ENCODE results near the gene ARHGDIB.

The ARHGDIB gene

DNA sequence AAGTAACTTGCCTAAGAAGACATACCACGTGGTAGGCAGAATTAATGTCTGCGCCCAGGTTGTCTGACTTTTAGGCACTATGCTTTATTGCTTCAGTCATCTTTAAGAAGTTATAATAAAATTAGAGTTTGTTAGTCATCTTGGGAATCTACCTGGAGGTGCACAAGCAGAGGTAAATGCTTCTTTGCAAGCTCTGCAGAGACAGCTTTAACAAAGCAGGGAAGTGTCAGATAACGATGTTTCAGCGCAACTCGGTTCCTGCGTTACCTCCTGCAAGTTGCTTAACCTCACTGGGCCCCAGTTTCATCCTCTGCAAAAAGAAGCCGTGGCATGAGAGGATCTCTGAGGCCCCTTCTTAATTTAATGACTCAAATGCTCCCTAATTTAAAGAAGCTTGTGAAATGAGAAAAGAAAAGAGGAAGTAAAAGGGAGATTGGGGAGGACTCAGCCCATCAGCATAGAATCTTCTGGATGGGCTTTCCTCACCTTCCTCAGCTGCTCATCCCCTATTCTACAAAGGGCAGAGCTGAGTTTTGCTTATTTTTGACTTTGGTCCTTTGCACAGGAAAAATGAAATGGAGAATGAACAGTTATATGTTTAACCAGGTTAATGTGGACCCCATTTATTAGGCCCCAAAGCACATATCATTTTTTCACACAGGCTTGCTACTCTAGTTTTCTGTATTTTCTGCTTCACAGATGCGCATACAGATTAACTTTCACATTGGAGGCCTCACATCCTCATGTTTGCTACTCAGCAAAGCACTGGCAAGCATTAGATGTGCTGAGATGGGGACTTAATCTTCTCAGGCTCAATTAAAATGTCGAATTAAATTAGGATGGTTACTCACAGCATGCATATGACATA is 5.1 kb downstream of the ARHGDIB start:
- no peak for DNase-seq (ENCODE audit: low spot score)

DNA sequence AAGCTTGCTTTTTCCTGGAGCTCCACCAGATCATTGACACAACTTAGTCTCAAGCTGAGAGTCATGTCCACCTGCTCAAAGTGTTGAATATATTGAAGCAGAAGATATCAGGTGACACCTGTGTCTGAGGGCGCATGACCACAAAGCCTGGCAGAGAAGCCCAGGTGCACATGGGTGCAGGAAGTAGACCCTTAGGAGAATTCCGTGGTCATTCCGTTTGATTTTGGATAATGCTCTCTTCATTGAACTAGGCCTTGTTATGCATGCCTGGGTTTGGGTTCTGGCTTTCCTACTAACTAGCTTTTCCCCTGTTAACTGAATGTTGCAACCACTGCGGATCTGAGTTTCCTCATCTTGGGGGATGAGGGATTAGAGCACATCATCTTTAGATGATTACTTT is 7.1 kb downstream of the ARHGDIB start:
- no peak for DNase-seq (ENCODE audit: low spot score)

DNA sequence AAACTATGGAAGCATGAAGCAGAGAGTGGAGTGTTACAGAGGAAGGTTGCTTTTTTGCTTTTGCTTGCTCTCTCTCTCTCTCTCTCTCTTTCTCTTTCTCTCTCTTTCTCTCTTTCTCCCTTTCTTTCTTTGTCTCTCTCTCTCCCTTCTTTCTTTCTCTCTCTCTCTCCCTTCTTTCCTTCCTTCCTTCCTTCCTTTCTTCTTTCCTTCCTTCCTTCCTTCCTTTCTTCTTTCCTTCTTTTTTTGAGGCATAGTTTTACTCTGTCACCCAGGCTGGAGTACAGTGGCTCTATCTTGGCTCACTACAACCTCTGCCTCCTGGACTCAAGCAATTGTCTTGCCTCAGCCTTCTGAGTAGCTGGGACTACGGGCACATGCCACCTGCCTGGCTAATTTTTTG is 7.6 kb downstream of the ARHGDIB start:
- DNase-seq (ENCODE audit: low spot score) = no peak

DNA sequence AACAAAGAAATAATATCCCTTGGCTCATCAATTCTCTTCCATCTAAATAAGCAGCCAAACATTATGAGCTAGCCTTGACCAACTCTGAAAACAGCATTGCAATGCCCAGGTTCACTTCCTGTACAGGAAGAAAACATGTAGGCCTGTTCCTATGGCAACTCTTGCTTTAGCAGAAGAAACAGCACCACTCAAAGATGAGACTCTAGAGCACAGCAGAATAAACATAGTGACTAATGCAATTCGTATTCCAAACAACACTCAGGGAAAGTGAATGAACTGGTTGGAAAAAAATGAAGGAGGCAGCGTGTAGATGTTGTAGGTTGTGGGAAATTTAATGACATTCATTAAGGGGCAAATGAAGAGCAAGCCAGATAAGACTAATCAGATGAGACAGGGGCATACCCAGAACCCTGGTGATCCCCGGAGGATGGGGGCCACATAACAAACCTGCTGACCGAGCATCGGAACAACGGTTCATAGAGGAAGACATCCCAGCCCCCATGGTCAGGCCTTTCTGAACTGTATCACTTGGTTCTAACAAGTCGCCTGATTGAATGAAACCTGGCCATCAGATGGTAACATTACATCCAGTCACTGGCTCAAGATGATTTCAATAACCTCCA is 9.0 kb downstream of the ARHGDIB start:
- no peak for DNase-seq (ENCODE audit: low spot score)

DNA sequence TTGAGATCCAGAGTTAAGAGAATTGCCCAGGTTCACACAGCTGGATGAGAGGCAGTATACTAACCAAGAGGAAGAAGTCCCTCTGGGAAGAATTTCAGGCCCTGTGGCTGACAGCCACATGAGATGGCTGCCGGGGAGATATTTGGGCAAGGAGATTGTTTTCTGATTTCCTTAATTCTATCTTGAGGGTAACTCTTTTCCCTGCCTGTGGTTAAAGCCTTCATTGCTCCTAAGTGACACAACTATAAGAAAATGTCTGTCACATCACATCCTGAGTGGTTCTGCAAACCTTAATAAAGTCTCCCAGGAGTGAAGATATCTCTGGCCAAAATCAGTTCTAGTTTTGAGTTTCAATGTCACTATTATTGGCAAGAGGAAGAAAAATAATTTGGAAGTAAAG is 9.6 kb downstream of the ARHGDIB start:
- no peak for DNase-seq (ENCODE audit: low spot score)

DNA sequence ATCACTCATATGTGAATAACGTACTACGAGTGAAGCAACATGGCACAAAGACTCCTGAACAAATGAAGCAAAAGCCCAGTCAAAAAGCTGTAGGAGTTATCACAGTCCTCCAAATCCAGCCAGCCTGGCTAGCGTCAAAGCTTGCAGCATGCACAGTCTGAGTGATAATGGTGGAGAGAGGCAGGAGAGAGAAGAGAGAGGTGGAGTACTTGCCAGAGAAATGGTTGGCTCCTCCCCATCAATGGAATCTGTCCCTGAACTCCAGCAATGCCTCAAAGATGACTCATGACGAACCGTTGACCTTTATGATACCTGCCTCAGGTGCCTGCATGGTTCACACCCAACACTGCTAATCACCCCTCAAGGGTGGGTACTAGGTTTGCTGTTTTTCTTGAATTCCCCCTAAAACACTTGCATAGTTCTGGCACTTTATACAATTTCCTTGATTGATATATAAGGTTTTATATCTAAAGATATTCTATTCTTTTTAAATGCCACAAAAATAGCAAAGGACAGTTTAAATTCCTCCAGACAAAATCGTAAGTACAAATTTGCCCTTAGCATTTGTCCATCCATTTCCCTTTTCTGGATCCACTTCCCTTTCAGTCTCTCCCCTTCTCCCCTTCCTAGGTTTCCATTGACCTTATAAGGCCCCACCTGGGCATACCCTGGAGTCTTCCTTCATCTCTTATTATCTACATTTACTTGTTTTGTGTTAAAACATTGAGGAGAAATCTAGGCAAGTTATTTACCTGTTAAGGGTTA is 10.2 kb downstream of the ARHGDIB start:
- no peak for DNase-seq (ENCODE audit: low spot score)

DNA sequence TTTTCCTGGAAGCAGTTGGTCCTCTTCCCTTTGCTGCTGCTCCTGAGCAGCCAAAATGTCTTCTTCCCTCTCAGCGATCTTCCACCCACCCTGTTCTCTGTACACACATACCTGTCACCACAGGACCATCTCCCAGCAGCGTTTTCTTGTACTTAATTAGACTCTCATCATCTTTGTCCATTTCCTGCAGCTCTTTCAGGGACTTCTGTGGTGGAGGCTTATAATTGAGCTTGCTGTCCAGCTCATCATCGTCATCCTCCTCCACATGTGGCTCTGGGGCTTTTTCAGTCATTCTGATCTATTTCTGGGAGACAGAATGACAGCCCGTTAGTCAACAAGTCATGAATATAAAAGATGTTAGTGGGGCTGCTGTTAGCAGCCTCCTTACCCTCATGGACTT is 11.0 kb downstream of the ARHGDIB start:
- DNase-seq (ENCODE audit: low spot score) = no peak

DNA sequence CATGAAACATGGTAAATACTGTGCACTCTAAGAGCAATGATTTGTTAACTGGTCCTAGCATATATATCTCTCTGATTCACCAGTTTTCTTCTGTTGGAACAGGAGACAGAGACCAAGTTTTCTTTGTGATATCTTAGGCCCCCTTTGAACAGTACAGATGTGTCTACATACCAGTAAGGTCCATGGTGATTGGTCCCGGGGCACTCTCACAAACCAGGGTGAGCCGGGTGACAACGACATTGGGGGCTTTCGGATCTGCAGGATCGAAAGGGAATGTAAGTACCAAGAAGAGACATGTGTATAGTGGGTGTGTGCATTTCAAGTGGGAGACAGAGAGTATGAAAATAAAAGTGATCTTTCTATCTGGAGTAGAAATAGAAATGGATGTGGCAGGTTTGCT is 11.8 kb downstream of the ARHGDIB start:
- DNase-seq (ENCODE audit: low spot score) = no peak

DNA sequence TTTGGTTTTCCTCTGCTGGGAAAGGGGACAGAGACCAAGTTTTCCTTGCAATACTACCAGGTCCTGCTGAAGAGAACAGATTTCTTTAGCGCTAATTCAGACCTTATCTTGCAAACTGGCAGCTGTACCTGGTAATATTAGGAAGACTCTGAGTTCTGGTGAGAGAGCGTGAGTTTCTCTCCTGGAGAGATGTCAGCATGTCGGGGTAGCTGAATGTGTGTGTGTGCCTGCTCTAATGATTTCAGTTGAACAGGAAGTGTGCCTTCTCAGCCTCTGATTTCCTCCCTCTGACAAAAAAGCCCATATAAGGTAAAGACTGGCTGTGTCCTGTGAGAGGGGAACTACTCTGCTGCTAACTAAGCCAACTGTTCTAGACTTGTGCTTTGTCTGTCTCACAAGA is 12.7 kb downstream of the ARHGDIB start:
- no peak for DNase-seq (ENCODE audit: low spot score)

DNA sequence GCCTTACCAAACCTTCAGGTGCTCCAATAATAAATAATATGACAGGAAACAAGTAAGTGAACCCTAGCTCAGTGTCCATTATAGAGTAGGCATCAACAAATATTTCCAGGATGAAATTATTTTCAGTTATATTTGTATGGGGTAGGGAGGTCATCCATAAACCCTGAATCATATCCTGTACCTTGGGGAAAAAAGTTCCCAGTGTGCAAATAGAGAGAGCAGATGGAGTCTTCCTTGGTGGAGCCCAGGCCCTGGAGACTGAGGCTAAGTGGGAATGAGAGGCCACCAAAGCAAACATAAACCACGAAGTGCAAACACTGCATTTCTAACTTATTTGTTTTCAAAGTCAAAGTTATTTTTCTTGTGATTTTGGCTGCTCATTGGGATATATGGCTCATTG is 14.5 kb downstream of the ARHGDIB start:
- DNase-seq (ENCODE audit: low spot score) = no peak

DNA sequence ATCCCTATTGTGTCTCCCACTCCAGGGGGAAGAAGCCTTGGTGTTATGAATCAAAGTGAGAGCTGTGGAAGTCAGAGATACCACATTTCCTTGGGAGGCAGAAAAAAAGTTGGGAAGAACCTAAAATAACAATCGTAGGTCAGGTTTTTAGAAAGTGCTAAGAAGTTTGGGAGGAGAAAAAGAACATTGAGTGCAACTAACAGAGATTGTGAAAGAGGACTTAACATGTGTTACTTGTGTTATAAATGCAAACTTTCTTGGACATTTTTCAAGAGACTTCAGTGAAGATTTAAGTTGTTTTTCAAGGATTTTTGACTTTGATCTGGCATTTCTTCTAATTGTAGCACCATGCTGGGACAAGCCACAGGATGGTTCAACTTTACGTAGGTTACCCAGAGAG is 15.2 kb downstream of the ARHGDIB start:
- DNase-seq (ENCODE audit: low spot score) = no peak

DNA sequence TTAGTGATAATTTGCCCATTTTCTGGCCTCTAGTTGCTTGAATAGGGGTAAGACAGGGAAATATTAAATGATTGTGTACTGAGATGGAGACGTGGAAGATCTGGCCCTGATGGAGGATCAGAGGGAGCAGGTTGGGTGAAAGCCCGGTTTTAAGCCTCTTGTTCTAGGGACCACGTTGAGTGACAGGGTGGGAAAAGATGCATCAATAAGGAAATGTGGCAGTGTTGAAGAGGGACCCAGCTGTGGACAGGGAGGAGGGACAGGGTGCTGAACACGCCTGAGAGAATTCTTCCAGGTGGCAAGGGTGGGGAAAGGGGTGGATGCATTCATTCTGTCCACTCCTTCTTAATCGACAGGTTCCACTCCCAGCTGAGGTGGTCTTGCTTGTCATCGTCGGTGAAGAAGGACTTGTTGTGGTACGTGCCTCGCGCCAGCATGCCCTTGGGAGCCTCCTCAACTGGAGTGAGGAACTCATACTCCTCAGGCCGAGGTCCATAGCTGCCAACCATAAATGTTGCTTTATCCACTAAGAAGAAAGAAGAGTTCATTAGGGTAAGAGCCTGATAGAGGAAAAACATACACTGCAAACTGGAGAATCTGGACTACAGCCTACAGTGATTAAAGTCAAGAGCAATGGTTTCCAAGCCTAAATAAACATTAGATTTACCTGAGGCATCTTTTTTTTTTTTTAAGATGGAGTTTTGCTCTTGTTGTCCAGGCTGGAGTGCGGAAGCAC is 19.0 kb downstream of the ARHGDIB start:
- DNase-seq (ENCODE audit: low spot score) = no peak

DNA sequence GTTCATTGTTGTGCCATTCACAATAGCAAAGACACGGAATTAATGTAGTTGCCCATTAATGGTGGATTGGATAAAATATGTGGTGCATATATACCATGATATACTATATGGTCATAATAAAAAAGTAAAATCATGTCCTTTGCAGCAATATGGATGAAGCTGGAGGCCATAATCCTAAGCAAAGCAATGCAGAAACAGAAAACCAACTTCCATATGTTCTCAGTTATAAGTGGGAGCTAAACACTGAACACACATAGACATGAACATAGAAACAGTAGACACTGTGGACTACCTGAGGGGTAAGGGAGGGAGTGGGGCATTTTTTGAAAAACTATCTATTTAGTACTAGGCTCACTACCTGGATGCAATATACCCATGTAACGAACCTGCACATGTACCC is 20.0 kb downstream of the ARHGDIB start:
- DNase-seq (ENCODE audit: low spot score) = no peak

DNA sequence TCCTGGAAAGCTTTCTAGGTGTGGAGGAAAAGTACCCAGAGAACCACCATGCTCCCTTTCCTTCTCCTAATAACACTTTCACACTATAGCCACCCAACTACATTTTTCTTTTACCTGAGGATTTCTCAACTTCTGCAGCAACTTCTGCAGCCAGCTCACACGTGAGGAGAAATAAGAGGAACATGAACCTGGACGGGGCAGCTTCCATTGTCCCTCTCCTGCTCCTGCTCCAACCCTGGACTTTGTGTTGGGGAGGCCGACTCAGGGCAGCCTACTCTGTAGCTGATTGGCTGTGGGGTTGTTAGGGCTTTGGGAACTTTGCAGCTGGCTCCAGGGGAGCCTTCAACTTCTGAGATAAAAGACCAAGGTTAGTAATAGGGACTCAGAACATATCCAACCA is 23.1 kb downstream of the ARHGDIB start, which contains the start of gene ERP27:
Gene ERP27 (minus strand): TSS at position 237 of the 400 bp plus-strand sequence. CDS start 29 bp downstream, at position 208.
- peak; percentile 8 for DNase-seq (ENCODE audit: low spot score)

DNA sequence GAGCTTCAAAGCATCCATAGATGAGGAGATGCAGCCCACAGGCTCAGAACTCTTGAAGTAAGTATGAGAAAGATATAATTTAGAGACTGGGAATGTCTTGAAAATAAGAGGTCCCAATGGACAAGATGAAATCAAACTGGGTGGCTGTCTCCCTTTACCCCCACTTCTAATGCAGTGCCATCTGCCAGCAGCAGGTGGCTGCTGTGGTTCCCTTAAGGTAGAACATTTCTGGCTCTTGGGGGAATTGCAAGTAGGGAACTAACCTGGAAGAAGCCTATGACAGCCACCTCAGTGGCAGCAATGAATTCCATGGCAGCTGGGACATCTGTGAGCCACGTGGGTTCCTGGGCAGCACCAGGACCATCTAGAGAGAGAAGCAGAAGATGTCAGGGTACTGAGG is 23.7 kb downstream of the ARHGDIB start:
- DNase-seq (ENCODE audit: low spot score) = no peak

DNA sequence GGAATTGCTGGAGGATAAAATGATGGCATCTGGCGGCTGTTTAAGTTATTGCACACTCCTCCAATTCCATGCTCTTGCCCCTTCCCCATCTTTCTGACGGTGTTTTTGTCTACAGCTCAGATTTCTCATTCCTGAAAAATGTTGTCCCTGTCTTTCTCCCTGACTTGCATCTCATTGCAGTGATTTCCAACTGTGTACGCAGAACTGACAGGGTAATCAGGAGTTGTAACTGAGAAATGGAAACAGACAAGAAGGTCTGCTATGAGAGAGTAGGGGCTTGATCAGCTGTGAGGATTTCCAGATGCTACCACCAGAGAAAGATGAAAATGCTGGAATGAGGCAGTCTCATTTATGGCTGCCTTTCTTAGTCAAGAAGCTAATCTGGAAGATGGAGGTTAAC is 24.4 kb downstream of the ARHGDIB start:
- no peak for DNase-seq (ENCODE audit: low spot score)

DNA sequence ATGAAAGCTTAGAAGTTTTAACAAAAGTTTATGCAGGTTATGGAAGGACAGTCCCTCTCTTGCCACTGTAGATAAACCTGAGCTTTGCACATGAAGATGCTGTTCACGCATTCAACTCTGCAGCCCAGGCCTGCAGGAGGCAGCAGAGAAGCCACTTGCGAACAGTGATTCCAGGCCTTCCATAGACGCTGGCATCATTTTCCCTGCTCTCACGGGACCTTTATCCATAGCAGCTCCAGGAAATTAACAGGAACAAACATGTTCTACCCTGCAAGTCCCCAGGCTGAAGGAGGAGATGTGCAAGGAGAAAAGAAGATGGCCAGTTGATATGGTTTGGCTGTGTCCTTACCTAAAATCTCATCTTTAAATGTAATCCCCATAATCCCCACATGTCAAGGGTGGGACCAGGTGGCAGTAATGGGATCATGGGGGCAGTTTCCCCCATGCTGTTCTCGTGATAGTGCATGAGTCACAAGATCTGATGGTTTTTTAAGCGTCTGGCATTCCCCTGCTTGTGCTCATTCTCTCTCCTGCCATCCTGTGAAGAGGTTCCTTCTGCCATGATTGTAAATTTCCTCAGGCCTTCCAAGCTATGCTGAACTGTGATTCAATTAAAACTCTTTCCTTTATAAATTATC is 25.1 kb downstream of the ARHGDIB start:
- no peak for DNase-seq (ENCODE audit: low spot score)

DNA sequence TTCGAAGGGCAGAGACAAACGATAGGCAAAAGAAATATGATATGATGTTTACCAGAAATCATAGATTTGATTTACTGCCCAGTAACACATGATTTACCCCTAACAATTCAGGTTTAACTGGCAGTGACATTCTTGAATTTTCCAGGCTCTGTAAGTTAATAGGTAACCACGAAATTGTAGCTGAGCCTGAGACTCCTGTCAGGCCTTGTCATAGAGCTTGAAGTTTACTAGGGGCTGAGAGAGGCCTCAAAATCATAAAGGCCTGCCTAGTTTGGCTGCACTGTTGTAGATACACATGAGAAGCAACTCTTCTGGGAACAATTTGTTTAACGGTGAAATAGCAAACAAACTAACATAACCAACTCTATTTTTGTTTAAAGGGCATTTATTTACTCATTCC is 26.4 kb downstream of the ARHGDIB start:
- DNase-seq (ENCODE audit: low spot score) = peak; percentile 23

DNA sequence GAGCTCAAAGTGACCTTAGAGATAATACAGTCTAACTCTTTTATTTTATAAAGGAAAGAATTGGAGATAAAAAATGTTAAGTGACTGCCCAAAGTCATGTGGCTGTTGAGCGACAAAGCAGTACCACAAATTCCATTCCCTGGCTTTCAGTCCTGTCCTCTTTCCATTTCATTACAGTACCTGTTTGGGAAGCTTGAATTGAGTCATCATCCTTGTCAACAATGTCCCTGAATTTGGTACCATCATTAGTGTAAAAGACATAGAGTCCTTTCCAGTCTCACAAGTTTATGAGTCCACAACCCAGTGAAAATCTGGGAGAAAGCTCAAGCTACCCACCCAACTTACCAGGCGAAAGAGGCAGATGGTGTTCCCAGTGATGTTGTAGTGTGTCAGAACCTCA is 26.9 kb downstream of the ARHGDIB start:
- no peak for DNase-seq (ENCODE audit: low spot score)

DNA sequence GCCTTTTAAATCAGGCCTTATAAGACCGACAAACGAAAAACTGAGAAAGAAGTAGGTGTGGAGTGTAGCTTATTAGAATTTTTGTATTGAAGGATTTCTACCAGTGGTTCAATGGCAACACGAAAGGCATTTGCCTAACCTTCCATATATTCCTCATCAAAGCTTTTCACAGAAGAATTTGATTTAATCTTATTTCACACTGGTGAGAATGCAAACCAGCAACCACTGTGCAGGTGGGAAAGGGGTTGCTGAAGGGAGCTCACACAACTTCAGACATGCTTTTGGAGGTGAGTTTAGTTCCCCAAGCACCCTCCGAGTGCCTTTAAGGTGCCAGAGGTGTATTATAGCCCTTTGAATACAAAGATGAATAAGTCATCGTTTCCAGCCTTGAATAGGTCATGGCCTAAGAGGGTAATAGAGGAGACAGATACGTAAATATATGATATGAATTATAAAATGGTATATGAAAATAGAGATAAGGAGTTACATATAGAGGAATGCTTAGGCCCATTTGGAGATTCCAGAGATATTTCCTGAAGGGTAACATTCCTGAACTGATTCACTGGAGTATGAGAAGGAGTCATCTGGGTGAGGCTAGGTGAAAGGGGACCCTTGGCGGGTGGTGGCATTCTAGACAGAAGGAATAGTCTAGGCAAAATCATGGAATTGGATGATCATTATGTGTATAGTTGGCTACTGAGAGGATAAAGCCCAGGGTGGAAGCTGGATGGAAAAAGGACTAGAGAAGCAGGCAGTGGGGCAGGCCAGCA is 29.4 kb downstream of the ARHGDIB start:
- DNase-seq (ENCODE audit: low spot score) = no peak

DNA sequence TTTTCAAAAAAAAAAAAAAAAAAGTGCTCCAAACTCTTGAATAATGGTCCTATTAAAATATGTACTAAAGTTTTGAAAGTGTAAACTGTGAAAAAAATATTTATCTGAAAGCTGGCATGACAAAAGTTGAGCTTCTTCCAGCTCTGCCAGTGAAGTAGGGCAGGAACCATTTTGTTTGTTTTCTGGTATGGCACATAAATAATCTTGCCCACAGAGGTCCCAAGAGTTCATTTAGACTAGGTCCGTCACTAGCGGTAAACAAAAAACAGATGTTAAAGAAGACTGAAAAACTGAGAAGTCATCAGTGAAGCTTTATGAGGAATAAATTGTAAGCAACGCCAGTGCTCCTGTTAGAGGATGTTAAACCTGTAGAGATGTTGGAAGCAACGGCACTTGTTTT is 30.0 kb downstream of the ARHGDIB start:
- no peak for DNase-seq (ENCODE audit: low spot score)

Data from HuH-7 (cell line).